ENCODE measurements around the gene HENMT1.
"Not testable (repeated sequence)": the region's sequence is repeated elsewhere in the genome, so short reads cannot be mapped to it uniquely, and the experiment has no call there.

Gene HENMT1

DNA sequence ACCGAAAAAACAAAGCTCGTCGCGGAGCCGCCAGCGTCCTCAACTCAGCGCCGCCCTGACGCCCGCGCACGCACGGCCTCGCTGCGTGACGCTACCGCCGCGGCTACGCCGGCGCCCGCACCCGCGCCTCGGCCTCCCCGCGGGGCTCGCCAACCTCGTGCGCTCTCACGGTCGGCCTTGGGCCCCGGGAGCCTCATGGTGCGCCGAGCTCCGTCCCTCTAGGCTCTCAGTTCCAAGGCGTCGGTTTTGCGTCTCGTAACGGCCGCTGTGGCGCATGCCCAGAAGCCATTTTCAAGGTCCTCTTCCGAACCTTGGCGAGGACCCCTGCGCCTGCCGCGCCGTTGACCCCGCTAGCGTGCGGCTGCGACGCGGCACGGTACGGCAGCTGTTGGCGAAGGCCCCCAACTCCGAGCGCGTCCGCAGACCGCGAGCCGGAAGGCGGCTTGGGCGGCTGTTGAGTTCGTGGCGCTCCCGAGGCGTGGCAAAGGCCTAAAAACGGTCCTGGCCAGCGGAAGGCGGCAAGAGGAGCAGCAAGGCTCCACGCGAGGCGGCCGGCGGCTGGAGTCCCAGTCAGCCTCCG lies at the start of gene HENMT1:
Gene HENMT1 (minus strand): TSS at position 64 of the 580 bp plus-strand sequence. CDS start 1,209 bp downstream, outside the sequence.
- peak; percentile 54 to 56 for DNase-seq

DNA sequence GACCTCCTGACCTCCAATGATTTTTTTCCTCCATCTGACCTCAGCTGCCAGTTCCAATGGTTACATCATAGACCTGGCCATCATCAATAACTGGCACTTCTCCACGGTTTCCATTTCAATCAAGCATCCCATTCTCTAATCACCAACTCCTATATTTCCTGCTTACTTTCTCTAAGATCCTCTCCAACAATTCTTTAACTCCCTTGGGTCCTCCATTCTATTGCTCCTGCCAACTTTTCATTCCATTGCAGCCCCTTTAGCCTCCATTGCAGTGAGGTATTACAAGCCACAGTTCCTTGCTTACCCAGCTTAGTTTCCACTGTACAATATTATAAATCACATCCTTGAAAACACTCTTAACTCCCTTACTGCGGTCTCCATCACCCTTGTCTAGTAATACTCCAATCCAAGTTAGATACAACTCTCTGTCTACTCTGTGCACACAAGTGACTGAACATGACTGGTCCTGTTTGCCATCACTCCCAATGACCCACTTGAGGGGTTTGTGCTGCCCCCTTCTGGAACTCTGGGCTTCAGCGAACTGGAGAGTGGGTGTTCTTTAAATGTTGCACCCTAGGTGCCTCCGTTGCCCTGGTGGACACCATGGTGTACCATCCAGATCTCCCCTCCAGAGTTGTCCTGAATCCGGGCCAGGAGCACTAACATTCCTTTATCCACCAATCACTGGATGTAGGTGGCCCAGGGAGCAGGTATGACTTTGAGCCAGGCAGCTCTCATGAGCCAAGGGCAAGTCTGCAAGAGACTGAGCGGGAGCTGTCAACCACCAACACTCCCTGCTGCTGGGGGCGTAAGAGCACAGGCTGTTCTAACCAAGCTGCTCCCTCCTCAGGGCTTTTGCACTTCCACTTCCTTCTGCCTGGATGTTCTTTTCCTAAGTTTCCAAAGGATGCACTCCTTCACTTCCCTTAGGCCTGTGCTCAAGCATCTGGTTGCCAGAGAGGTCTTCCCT lies 48.1 kb upstream of the HENMT1 start:
- DNase-seq: peak in 1 of 2 donors; percentile 56

DNA sequence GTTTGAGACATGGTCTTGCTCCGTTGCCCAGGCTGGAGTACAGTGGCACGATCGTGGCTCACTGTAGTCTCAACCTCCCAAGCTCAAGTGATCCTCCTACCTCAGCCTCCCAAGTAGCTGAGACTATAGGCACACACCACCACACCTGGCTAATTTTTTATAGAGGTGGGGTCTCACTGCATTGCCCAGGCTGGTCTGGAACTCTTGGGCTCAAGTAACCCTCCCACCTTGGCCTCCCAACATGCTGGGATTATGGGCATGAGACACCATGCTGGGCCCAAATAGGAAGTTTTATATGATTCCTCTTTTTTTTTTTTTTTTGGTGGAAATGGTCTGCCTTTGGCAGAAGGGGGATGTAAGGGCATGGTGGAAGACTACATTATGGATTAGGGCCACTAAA lies 45.8 kb upstream of the HENMT1 start:
- DNase-seq: no peak

DNA sequence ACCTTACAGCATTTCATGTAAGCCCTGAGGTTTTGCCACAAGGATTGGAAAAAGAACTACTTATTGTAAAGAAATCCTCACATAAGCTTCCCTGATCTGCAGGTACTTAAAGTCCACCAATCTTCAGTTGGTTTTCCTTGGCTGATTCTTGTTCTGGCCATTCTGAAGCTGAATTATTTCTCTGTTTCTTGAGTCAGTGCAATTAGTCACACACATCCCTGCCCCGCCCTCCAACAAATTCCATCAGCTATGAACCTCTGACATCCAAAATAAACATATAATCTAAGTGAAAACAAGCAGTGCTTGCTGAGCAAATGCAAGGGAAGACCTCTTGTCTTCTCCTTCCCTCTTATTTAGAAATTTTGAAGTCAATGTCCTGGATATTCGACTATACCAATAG lies 43.6 kb upstream of the HENMT1 start:
- no peak for DNase-seq

DNA sequence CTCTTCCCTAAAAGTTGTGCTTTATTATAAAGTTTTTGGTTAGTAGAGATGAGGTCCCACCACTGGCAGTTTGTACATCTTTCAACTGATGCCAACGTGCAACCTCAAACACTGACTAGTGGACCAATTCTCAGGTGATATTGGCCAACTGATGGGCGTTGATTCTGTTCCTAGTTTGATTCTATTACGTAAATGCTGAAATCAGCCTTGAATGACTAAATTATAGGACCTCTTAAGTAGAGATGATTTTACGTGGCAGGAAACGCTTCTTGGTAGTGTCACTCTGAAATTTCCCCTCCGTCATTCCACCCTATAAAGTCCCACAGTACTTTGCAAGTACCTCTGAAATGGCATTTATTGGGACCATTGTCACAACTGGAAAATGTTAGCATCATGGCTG lies 43.0 kb upstream of the HENMT1 start:
- no peak for DNase-seq

DNA sequence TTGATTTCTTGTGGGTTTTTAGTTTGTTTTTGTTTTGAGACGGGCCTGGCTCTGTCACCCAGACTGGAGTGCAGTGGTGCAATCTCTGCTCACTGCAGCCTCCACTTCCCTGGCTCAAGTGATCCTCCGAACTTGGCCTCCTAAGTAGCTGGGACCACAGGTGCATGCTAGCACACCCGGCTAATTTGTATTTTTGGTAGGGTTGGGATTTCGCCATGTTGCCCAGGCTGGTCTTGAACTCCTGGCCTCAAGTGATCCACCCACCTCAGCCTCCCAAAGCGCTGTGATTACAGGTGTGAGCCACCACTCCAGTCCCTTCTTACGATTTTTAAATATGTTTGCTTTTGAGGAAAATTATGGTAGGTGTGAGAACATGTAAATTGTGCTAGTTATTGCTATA lies 41.2 kb upstream of the HENMT1 start:
- not testable (repeated sequence) for DNase-seq

DNA sequence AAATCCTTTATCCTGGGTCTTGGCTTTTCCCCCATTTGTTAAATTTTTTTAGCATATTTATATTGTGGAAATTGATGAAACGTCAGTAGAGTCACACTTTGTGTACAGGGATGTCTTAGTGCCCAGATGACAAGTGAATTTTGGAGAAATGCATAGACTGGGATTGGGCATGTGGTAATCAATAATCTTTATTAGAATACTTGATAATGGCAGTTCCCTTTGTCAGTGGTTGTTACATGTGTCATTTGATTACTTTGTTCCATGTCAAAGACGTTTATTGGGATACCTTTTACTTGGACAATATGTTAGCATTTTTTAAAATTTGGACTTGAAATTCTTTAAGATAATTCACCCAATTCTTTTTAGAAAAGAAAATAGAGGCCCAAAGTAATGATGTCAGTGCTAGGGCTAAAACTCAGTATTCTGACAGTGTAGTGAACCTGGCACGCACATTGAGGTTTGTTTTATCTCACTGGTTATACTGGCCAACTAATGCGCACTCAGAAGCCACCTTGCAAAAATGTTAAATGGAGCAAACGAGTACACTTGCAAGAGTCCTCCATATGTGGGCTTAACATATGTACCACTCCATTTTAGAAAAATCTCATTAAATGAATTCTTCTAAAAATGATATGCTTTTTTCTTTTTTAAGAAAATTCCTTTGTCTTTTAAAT lies 40.4 kb upstream of the HENMT1 start:
- no peak for DNase-seq

DNA sequence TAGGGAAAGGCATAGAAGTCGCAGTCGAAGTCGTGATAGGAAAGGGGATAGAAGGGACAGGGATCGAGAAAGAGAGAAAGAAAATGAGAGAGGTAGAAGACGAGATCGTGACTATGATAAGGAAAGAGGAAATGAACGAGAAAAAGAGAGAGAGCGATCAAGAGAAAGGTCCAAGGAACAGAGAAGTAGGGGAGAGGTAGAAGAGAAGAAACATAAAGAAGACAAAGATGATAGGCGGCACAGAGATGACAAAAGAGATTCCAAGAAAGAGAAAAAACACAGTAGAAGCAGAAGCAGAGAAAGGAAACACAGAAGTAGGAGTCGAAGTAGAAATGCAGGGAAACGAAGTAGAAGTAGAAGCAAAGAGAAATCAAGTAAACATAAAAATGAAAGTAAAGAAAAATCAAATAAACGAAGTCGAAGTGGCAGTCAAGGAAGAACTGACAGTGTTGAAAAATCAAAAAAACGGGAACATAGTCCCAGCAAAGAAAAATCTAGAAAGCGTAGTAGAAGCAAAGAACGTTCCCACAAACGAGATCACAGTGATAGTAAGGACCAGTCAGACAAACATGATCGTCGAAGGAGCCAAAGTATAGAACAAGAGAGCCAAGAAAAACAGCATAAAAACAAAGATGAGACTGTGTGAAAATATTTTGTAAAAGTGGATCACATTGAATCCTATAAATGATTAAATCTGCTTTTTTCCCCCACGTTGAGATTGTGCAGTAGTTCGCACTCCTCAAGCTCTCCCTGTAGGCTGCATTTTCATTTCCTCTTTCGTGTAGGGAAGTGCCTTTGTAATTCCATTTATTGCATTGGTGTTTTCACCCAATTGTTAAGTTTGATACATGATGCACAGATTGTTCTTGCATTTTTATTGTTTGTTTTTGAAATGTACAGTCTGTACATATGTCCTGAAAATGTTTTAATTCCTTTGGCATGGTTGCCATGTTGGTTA lies 38.8 kb upstream of the HENMT1 start:
- DNase-seq: peak; percentile 70 to 71

DNA sequence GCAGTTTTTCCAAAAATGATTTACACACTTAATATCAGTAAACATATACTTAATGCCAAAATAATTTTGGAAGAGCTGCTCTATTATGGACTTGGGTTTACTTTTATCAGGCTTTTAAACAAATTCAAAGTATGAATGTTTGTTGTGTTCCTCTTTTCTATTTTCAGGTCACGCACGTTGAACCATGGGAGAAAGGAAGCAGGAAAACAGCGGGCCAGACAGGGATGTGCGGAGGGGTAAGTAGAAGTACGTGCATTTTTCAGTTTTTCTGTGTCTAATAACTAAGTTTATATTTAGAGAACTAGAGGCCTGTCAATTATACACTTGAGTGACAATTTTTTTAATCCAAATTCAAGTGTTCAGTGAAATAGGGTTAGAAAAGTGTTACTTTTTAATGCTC lies 34.6 kb upstream of the HENMT1 start:
- peak in 1 of 2 donors; percentile 32 for DNase-seq

DNA sequence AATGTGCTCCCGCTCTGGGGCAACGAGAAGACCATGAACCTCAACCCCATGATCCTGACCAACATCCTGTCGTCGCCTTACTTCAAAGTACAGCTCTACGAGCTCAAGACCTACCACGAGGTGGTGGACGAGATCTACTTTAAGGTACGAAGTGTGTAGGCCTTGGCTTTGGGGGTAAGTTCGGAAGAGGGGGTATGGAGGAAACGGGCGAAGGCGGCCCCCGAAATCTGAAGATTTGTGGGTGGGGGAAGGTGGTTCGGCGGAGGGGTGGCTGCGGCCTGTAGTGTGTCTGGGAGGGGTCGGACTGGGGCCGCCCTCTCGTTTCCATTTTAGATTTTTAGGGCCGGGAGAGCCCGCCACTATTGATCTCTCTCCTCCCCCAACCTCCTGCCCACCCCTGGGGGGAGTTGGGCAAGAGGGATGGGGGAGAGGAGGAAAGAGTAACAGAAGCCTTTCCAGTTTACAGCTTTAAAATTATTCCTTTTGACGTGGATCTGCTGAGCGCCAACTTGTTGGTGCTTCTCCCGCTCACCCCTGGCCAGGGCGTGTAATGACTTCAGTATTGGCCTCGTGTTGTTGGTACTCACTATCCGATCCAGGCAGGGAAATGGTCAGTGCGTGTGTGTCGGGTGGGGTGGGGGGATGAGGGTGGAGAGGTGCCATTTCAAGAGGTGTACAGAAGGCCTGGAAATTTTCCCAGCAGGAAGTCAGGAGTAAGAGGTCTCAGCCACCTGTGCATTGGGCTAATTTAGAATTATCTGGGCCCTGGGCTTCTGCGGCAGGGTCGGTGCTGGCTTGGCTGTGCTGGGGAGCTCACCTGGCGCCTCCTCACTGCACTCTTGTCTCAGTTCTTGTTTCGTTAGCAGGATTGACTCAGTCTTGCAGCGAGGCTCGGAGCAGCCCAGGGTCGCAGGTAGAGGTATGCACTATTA lies 32.1 kb upstream of the HENMT1 start:
- peak; percentile 40 to 59 for DNase-seq

DNA sequence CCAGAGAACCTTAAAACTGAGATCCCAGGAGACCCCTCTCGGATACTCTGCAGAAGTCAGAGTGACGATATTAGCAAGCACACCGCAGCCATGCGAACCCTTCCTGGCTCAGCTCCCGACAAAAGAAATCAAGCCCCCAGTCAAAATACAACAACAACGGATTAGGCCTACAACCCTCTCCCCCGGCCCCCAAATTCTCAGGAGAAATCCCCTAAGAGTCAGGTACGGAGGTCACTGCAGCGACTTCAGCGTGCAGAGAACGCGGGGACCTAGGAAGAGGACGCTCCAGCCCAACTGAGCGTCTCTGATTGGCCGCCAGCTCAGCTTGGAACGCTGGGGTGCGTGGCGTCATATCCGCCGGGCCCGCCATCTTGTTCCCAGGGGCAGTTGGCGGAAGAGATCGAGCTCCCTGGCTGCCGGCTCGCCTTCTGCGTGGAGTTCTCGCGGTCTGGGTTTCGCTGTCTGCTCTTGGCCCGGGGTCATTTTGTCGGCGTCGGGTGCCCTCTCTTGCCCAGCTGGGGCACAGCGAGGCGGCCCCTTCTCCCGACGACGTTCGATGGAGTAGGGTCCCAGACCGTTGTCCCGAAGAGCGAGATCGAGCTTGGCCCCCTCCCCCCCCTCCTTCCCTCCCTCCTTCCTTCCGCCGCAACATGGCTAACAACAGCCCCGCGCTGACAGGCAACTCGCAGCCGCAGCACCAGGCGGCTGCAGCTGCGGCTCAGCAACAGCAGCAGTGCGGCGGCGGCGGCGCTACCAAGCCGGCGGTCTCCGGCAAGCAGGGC lies 31.2 kb upstream of the HENMT1 start, which contains the start of gene PRPF38B:
Gene PRPF38B (plus strand): TSS at position 369 of the 782 bp plus-strand sequence. CDS start 282 bp downstream, at position 651.
- DNase-seq: peak; percentile 88 to 90

DNA sequence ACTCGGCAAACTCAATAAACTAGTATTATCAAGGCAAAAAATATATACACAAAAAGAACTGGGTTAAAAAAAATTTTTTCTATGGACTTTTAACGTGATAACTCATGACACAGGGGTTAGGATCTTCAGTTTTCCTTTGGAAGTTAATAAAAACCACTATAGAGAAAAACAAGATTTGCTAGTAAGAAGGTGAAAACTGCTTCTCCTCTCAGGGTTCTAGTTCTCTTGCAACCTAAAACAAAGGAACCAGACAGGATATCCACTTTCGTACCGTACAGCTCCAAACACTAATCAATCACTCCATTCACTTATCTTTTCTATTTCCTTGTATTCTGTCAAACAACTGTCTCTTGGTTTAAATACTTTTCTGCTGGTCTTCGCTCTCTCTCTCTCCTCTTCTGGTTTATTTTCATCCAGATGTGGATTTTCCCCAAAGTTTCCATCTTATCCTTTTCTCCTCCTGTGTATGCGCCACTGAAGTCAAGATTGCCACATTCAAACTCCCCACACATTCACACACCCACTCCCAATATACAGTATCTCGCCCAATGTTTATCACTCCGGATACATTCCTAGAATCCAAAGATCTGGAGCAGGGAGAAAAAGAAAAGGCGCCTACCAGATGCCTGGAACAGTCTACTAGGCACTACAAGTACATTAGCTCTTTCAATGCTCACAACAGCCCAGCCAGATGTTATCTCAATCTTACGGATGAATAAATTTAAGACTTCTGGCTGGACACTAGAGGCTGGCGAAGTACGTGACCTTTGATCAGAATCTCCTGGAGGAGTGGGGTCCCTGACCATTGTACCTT lies 30.4 kb upstream of the HENMT1 start:
- DNase-seq: peak; percentile 64 to 78

DNA sequence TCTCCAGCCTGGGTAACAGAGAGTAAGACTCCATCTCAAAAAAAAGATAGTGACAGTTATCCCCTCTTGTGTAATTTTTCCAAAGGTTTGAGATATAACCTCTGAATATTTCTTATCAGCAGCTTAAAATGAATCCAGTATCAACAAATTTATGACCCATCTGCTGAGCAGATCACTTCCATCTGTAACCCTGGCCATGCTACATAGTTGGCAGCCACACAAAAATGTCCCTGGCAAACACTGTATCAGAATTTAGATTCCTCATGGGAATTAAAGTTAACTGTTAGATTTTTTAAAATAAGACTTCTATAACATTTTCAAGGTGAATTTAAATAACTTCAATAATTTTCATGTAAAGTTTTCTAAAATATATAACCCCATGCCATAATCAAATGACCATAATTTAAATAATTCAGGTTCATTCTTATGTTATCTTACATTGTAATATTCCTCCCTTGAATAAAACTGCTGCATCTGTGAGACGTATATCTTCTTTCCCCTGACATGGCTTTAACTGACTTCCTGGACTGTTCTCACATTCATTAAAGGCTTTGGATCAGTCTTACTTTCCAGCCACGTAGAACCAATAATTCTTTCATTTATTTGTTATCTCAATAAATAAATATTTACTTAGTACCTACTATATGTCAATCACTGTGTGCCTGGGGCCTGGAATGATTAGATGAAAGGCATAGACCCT lies 25.9 kb upstream of the HENMT1 start:
- no peak for DNase-seq

DNA sequence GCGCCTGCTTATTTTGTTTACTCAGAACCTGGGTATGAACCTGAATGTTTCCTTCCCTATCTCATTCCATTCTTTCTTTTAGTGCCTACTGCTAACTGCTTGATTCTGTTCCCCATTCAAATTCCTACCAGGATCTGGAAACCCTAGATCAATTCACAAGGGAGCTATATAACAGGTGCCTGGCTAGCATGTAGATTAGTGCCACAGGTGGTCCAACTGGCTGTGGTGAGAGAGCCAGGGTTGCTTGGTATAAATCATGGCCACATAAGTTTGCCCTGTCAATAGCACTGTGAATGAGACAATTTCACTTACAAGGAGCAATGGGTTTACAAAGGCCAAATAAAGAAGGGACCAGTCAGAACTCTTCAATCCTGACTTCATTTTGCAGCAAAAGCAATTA lies 24.6 kb upstream of the HENMT1 start:
- no peak for DNase-seq

DNA sequence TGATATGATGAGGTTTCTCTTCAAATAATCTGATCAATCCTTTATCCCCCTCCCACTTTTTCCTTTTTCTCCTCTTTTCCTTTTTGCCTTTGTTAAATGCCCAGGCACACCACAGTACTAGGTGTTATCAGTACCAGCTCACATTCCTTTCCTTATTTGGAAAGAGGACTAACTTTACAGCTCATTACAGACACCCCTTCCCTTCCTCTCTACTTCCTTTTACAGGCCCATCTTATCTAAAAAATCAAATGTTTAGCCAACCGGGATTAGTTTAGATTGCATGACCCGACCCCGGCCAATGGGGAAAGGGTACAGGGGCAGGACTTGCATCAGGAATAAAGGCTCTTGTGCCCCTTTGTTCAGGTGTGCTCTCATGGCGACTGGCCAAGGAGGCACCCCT lies 20.8 kb upstream of the HENMT1 start:
- DNase-seq: not testable (repeated sequence)

DNA sequence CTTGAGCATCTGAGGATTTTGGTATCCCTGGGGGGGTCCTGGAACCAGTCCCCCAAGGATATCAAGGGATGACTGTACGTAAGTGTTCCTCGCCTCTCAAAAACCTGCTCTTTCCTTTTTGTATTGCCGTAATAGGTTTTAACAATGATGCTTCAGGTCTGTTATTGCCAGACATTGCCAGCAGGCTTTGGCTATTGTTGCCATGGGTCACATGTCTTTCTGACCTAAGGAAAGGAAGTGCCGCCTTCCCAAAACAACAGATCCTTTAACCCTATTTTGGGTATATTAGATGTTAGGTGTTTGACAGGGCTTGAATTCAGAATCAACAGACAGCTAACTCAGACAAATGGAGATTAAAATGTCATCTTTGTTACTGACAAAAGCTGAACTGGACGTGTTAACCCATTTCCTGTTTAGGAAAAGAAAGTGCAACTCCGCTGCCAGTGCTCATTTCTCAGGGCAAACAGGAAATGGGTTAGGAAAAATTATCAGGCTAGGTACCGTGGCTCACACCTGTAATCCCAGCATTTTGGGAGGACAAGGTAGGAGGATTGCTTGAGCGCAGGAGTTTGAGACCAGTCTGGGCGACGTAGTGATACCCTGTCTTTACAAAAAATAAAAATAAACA lies 18.8 kb upstream of the HENMT1 start:
- no peak for DNase-seq

DNA sequence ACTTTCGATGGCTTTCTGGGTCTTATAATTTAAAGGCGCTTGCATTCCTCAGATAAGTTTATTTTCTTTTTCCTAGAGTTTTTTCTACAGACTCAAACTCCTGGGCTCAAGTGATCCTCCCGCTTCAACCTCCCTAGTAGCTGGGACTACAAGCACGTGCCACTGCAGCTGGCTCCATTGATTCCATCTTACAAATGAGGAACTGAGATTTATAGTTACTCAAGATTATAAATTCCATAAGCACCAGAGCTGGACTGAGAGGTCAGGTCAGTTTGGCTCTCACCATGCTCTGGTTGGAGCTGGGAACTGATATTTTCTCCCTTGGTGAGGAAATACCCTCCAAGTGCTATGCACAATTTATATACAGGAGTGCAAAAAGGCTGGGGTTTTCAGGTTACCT lies 17.8 kb upstream of the HENMT1 start:
- peak; percentile 68 to 76 for DNase-seq

DNA sequence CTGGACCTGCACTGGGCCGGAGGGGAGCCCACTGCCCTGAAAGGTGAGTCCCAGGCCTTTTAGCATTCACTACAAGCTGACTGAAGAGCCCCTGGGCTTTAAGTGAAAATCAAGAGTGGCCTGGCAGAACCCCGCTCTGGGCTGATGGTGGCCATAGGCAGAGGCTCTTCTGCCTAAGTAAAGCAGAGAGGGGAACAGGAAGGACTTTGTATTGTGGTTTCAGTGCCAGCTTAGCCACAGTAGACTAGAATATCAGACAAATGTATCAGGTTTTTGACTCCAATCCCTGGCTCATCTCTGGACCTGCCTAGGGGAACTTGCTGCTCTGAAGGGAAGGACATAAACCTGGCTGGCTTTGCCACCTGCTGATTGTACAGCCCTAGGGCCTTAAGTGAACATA lies 10.2 kb upstream of the HENMT1 start:
- no peak for DNase-seq

All from inflammatory macrophage treated with lipopolysaccharide for 1 hour (primary cell).